Adrenal gland (tissue), 5 donors: Measurements from ENCODE around the gene RNLS.

Source experiments
- CTCF ChIP-seq, 6 experiments: fragments of 450-650 bp in 4 of 6; fragments of 200-600 bp in 2 of 6; sonication (generic) in 1 of 6; IDR thresholded peaks; 1 replicate in 5 of 6; 2 replicates in 1 of 6; pipeline versions ENCODE4 v1.5.1 to v1.8.0; 2016 to 2021; ENCODE audit warnings: antibody characterized with exemption in 6 of 6, mild to moderate bottlenecking in 2 of 6, moderate library complexity in 1 of 6
- POLR2A ChIP-seq, 2 donors: fragments of 450-650 bp; IDR thresholded peaks; one replicate each; pipeline ENCODE4 v1.6.1; 2017; ENCODE audit warnings: antibody characterized with exemption in 2 of 2, mild to moderate bottlenecking in 2 of 2, moderate library complexity in 1 of 2
- donor health status: DM: no; HTN: no; CAD: no.

- no peak for TF ChIP-seq CTCF (IDR thresholded peaks at IDR 0.05)
- no peak for TF ChIP-seq POLR2A (IDR thresholded peaks at IDR 0.05)
Observed at GRCh38 chr10:88534072-88534665, 48.9 kb downstream of the RNLS start.
